Neural progenitor cell (in vitro differentiated cells): ENCODE data around the gene GRAMD1C.

Source experiments
- EZH2 ChIP-seq: fragments of 200-600 bp; sonication (generic); IDR thresholded peaks from 2 replicates; pipeline ENCODE4 v1.6.1; 2017; ENCODE audit warnings: antibody characterized with exemption, mild to moderate bottlenecking, moderate library complexity
- TF ChIP-seq, protein P1 (sequence below): fragments of 200-600 bp; sonication (generic); IDR thresholded peaks from 2 replicates; pipeline ENCODE4 v1.5.1; 2017; ENCODE audit warnings: antibody characterized with exemption, mild to moderate bottlenecking

DNA sequence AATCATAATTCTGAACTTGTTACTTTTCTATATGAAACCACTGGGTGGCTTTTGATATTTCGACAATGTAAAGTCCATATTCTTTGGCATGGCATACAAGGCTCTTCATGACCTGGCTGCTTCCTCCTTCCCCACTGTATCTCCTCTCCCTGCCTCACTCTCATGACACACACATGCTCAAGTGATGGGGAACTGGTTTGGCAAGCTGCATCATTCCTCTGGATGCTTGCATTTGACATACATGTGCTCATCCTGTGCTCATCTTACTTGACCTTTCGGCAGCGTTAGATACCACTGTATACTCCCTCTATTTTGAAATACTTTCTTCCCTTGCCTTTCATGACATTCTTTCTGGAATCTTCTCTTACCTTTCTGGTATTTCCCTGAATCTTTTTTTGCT, 57.4 kb downstream of the GRAMD1C start:
- TF ChIP-seq, protein P1, sequence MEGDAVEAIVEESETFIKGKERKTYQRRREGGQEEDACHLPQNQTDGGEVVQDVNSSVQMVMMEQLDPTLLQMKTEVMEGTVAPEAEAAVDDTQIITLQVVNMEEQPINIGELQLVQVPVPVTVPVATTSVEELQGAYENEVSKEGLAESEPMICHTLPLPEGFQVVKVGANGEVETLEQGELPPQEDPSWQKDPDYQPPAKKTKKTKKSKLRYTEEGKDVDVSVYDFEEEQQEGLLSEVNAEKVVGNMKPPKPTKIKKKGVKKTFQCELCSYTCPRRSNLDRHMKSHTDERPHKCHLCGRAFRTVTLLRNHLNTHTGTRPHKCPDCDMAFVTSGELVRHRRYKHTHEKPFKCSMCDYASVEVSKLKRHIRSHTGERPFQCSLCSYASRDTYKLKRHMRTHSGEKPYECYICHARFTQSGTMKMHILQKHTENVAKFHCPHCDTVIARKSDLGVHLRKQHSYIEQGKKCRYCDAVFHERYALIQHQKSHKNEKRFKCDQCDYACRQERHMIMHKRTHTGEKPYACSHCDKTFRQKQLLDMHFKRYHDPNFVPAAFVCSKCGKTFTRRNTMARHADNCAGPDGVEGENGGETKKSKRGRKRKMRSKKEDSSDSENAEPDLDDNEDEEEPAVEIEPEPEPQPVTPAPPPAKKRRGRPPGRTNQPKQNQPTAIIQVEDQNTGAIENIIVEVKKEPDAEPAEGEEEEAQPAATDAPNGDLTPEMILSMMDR = no peak
- no peak for TF ChIP-seq EZH2
